Heart left ventricle (tissue), 16 donors: ENCODE measurements around the gene BFSP1. TPM values are rescaled to one million over a fixed set of nuclear protein-coding genes. Genes with fewer than 3 reads are reported as not detected.

Source experiments
- ATAC-seq, 4 donors: fragments of 200-7000 bp; cut with Tn5 transposase; one replicate each; pipeline ENCODE4 v1.9.1; 2020 to 2022; ENCODE audit warnings: moderate library complexity in 4 of 4, mild to moderate bottlenecking in 3 of 4, moderate number of reproducible peaks in 1 of 4
- DNase-seq, 5 donors: peaks; one replicate each; pipeline ENCODE4 v3.0.0-alpha.2; 2020
- H3K27ac ChIP-seq, 12 donors: fragments of 200-600 bp; sonication (generic) in 4 of 12; one replicate each; pipeline versions ENCODE4 v1.5.0 to v1.8.0; 2016 to 2022; ENCODE audit warnings: mild to moderate bottlenecking in 2 of 12
- H3K27me3 ChIP-seq, 9 donors: fragments of 200-600 bp; sonication (generic) in 2 of 9; one replicate each; pipeline versions ENCODE4 v1.5.1 to v1.8.0; 2016 to 2022; ENCODE audit warnings: mild to moderate bottlenecking in 3 of 9
- H3K36me3 ChIP-seq, 9 donors: fragments of 200-600 bp; sonication (generic) in 2 of 9; one replicate each; pipeline versions ENCODE4 v1.5.0 to v1.8.0; 2018 to 2022; ENCODE audit warnings: mild to moderate bottlenecking in 2 of 9
- H3K4me1 ChIP-seq, 12 donors: fragments of 200-600 bp; sonication (generic) in 4 of 12; one replicate each; pipeline versions ENCODE4 v1.5.0 to v1.8.0; 2016 to 2022; ENCODE audit warnings: mild to moderate bottlenecking in 3 of 12
- H3K4me3 ChIP-seq, 12 donors: fragments of 200-600 bp; sonication (generic) in 4 of 12; one replicate each; pipeline versions ENCODE4 v1.5.0 to v1.8.0; 2017 to 2022; ENCODE audit warnings: mild to moderate bottlenecking in 9 of 12, moderate library complexity in 4 of 12
- H3K9me3 ChIP-seq, 12 donors: fragments of 200-600 bp; sonication (generic) in 4 of 12; one replicate each; pipeline versions ENCODE4 v1.5.0 to v1.8.0; 2016 to 2022; ENCODE audit warnings: mild to moderate bottlenecking in 1 of 12
- CTCF ChIP-seq, 12 donors: fragments of 200-600 bp; sonication (generic) in 4 of 12; IDR thresholded peaks; one replicate each; pipeline versions ENCODE4 v1.5.0 to v1.8.0; 2018 to 2022; ENCODE audit warnings: antibody characterized with exemption in 12 of 12, mild to moderate bottlenecking in 5 of 12
- POLR2A ChIP-seq, 2 donors: fragments of 450-650 bp; IDR thresholded peaks; one replicate each; pipeline ENCODE4 v1.6.1; 2017; ENCODE audit warnings: antibody characterized with exemption in 2 of 2, mild to moderate bottlenecking in 2 of 2, moderate library complexity in 2 of 2
- WGBS, 4 donors: extraction: QIAGEN DNeasy Blood & Tissue Kit in 2 of 4; methylation state at CpG; one replicate each; pipeline versions ENCODE4 v1.1.5 to v1.1.7; 2013 to 2018; 5-methylcytosine and 5-hydroxymethylcytosine counted together
- intact Hi-C, 10 donors: fragments of 100-400 bp; cut with DNase I; formaldehyde crosslinking; loops; one replicate each; pipeline versions ENCODE4 v1.11.1 to v1.14.2; 2022
- polyA plus RNA-seq, 2 donors: library from polyadenylated mRNA; stranded (reverse); fragments of 200-250 nt; gene quantifications; one replicate each; pipeline ENCODE4 v1.2.3, GENCODE V29; 2013
- total RNA-seq, 9 donors: library from RNA; depleted of rRNA in 2 of 9; stranded (reverse); fragments of >200 nt in 2 of 9; fragmentation: NEBNext Ultra II Directional in 3 of 9; extraction: Animal tissue kit (Norgen Biotek cat#: 25700) in 3 of 9; gene quantifications; one replicate each; pipeline versions ENCODE4 v1.1.0 to v1.2.4, GENCODE V29; 2016 to 2023
- donor health status: ischemic (EF 13 %, LVEDD 7.1; RV severe dilation, severe dysfunction).
- donor health status: healthy with polysubstance abuse.
- donor health status: DM: no; HTN: yes; CAD: no.
- donor health status: DM: no; HTN: no; CAD: no.
- donor health status: ischemic (EF 25% LVEDD 6.9; RV normal size, moderate dysfunction).
- donor health status: ischemic (EF 25% LVEDD 5.7; RV mildly dilated, moderate dysfunction).
- donor health status: healthy.
- donor health status: DM: yes; HTN: yes; CAD: no.
- donor health status: ischemic (EF 35%, LVEDD 5.7; RV mildly dilated, moderate dysfunction).
- donor health status: nonischemic (EF 11% LVEDD 7.7; RV severe dilation, severe dysfunction).
- donor health status: DM: yes; HTN: yes; CAD: no.
- donor health status: PGD.
- donor health status: ischemic (EF 29% LVEDD 5.4; RV normal size, mild dysfunction).
- donor health status: nonischemic (EF 23%, LVEDD 6.1; RV moderate dilation, normal function).

BFSP1 gene
- total and polyA plus RNA-seq, 11 donors = 0.11 to 1.4 (median 0.63) TPM

- intact Hi-C loops = no loop called here
- ATAC-seq = no peak
- Histone ChIP-seq H3K27me3 (no peaks in the 10 kb centered on the region), H3K36me3 (no peaks in the 10 kb centered on the region), H3K9me3 (no peaks in the 10 kb centered on the region), H3K27ac (no peak overlapping the region), H3K4me3 (no peak overlapping the region), H3K4me1 (no peaks in the 10 kb centered on the region)
- TF ChIP-seq CTCF (IDR thresholded peaks at IDR 0.05) (no peak), POLR2A (IDR thresholded peaks at IDR 0.05) (no peak)
- WGBS, 4 donors = 89 to 92% (median 90%) methylated on average over 10 of the region's 10 CpGs
- DNase-seq = no peak
Measured at GRCh38 chr20:17465236-17465635, 65.9 kb downstream of the BFSP1 start.

- TF ChIP-seq CTCF (IDR thresholded peaks at IDR 0.05) = no peak
- no peak for TF ChIP-seq POLR2A (IDR thresholded peaks at IDR 0.05)
- intact Hi-C loops = no loop called here
- no peak for ATAC-seq
Measured at GRCh38 chr20:17463711-17464110, 67.5 kb downstream of the BFSP1 start.

GRCh38 chr20:17461941-17462340 is 69.2 kb downstream of the BFSP1 start:
- no peak for TF ChIP-seq CTCF (IDR thresholded peaks at IDR 0.05)
- no peak for TF ChIP-seq POLR2A (IDR thresholded peaks at IDR 0.05)
- no peaks in the 10 kb centered on the region for H3K4me1 ChIP-seq
- peaks cover 0 to 4% (median 0%) of the 10 kb centered on the region in 9 donors for H3K27me3 ChIP-seq
- ATAC-seq = no peak
- H3K4me3 ChIP-seq = no peak overlapping the region
- no peaks in the 10 kb centered on the region for H3K9me3 ChIP-seq
- intact Hi-C loops = no loop called here
- no peak for DNase-seq
- H3K36me3 ChIP-seq = no peaks in the 10 kb centered on the region
- H3K27ac ChIP-seq = no peak overlapping the region
- WGBS, 4 donors = 63 to 67% (median 65%) methylated on average over 3 of the region's 3 CpGs

More at GRCh38 chr20:17463711-17464110, 67.5 kb downstream of the BFSP1 start:
- Histone ChIP-seq H3K9me3 (no peaks in the 10 kb centered on the region), H3K4me1 (no peaks in the 10 kb centered on the region), H3K27ac (no peak overlapping the region), H3K27me3 (no peaks in the 10 kb centered on the region), H3K36me3 (no peaks in the 10 kb centered on the region), H3K4me3 (no peak overlapping the region)
- 59 to 67% (median 63%) methylated on average over 1 of the region's 1 CpG for WGBS, 4 donors
- DNase-seq = no peak

- Histone ChIP-seq H3K9me3 (no peaks in the 10 kb centered on the region), H3K4me3 (no peak overlapping the region), H3K27ac (no peak overlapping the region), H3K4me1 (no peaks in the 10 kb centered on the region), H3K36me3 (no peaks in the 10 kb centered on the region), H3K27me3 (peaks cover 0 to 19% (median 0%) of the 10 kb centered on the region in 9 donors)
- ATAC-seq (no peak), DNase-seq (no peak)
- intact Hi-C loops = no loop called here
- 71 to 83% (median 81%) methylated on average over 2 of the region's 2 CpGs for WGBS, 4 donors
- TF ChIP-seq CTCF (IDR thresholded peaks at IDR 0.05) (no peak), POLR2A (IDR thresholded peaks at IDR 0.05) (no peak)
Measured at GRCh38 chr20:17460119-17460518, 71.1 kb downstream of the BFSP1 start.
